Heart left ventricle (tissue), 13 donors: ENCODE results near the gene KIRREL1.

Source experiments
- POLR2A ChIP-seq, 2 donors: fragments of 450-650 bp; IDR thresholded peaks; one replicate each; pipeline ENCODE4 v1.6.1; 2017; ENCODE audit warnings: antibody characterized with exemption in 2 of 2, mild to moderate bottlenecking in 2 of 2, moderate library complexity in 2 of 2
- TF ChIP-seq, protein P1 (sequence below), 12 donors: fragments of 200-600 bp; sonication (generic) in 4 of 12; IDR thresholded peaks; one replicate each; pipeline versions ENCODE4 v1.5.0 to v1.8.0; 2018 to 2022; ENCODE audit warnings: antibody characterized with exemption in 12 of 12, mild to moderate bottlenecking in 5 of 12
- donor health status: ischemic (EF 13 %, LVEDD 7.1; RV severe dilation, severe dysfunction).
- donor health status: DM: no; HTN: yes; CAD: no.
- donor health status: DM: no; HTN: no; CAD: no.
- donor health status: ischemic (EF 25% LVEDD 6.9; RV normal size, moderate dysfunction).
- donor health status: ischemic (EF 25% LVEDD 5.7; RV mildly dilated, moderate dysfunction).
- donor health status: ischemic (EF 35%, LVEDD 5.7; RV mildly dilated, moderate dysfunction).
- donor health status: nonischemic (EF 11% LVEDD 7.7; RV severe dilation, severe dysfunction).
- donor health status: DM: yes; HTN: yes; CAD: no.
- donor health status: PGD.
- donor health status: ischemic (EF 29% LVEDD 5.4; RV normal size, mild dysfunction).
- donor health status: nonischemic (EF 23%, LVEDD 6.1; RV moderate dilation, normal function).

- TF ChIP-seq, protein P1, sequence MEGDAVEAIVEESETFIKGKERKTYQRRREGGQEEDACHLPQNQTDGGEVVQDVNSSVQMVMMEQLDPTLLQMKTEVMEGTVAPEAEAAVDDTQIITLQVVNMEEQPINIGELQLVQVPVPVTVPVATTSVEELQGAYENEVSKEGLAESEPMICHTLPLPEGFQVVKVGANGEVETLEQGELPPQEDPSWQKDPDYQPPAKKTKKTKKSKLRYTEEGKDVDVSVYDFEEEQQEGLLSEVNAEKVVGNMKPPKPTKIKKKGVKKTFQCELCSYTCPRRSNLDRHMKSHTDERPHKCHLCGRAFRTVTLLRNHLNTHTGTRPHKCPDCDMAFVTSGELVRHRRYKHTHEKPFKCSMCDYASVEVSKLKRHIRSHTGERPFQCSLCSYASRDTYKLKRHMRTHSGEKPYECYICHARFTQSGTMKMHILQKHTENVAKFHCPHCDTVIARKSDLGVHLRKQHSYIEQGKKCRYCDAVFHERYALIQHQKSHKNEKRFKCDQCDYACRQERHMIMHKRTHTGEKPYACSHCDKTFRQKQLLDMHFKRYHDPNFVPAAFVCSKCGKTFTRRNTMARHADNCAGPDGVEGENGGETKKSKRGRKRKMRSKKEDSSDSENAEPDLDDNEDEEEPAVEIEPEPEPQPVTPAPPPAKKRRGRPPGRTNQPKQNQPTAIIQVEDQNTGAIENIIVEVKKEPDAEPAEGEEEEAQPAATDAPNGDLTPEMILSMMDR (IDR thresholded peaks at IDR 0.05), result peak; percentile 78 to 90 (median 84)
- TF ChIP-seq POLR2A (IDR thresholded peaks at IDR 0.05), result no peak
These were observed 94.0 kb downstream of the KIRREL1 start for GRCh38 chr1:158087320-158087927.
